ENCODE measurements around the gene CSTF2T.

GRCh38 chr10:51748959-51749358, 49.6 kb upstream of the CSTF2T start:
- TF ChIP-seq EZH2 (IDR thresholded peaks at IDR 0.05; ENCODE audit: borderline replicate concordance, low read length) = no peak
- TF ChIP-seq CTCF (IDR thresholded peaks at IDR 0.05; ENCODE audit: low read length) = no peak
